Heart left ventricle (tissue), 16 donors: Measurements from ENCODE around the gene INPP5K. TPM values are rescaled to one million over a fixed set of nuclear protein-coding genes. Genes with fewer than 3 reads are reported as not detected.

Experiments
- ATAC-seq, 4 donors: fragments of 200-7000 bp; cut with Tn5 transposase; one replicate each; pipeline ENCODE4 v1.9.1; 2020 to 2022; ENCODE audit warnings: moderate library complexity in 4 of 4, mild to moderate bottlenecking in 3 of 4, moderate number of reproducible peaks in 1 of 4
- DNase-seq, 5 donors: peaks; one replicate each; pipeline ENCODE4 v3.0.0-alpha.2; 2020
- H3K27ac ChIP-seq, 12 donors: fragments of 200-600 bp; sonication (generic) in 4 of 12; one replicate each; pipeline versions ENCODE4 v1.5.0 to v1.8.0; 2016 to 2022; ENCODE audit warnings: mild to moderate bottlenecking in 2 of 12
- H3K27me3 ChIP-seq, 9 donors: fragments of 200-600 bp; sonication (generic) in 2 of 9; one replicate each; pipeline versions ENCODE4 v1.5.1 to v1.8.0; 2016 to 2022; ENCODE audit warnings: mild to moderate bottlenecking in 3 of 9
- H3K36me3 ChIP-seq, 9 donors: fragments of 200-600 bp; sonication (generic) in 2 of 9; one replicate each; pipeline versions ENCODE4 v1.5.0 to v1.8.0; 2018 to 2022; ENCODE audit warnings: mild to moderate bottlenecking in 2 of 9
- H3K4me1 ChIP-seq, 12 donors: fragments of 200-600 bp; sonication (generic) in 4 of 12; one replicate each; pipeline versions ENCODE4 v1.5.0 to v1.8.0; 2016 to 2022; ENCODE audit warnings: mild to moderate bottlenecking in 3 of 12
- H3K4me3 ChIP-seq, 12 donors: fragments of 200-600 bp; sonication (generic) in 4 of 12; one replicate each; pipeline versions ENCODE4 v1.5.0 to v1.8.0; 2017 to 2022; ENCODE audit warnings: mild to moderate bottlenecking in 9 of 12, moderate library complexity in 4 of 12
- H3K9me3 ChIP-seq, 12 donors: fragments of 200-600 bp; sonication (generic) in 4 of 12; one replicate each; pipeline versions ENCODE4 v1.5.0 to v1.8.0; 2016 to 2022; ENCODE audit warnings: mild to moderate bottlenecking in 1 of 12
- POLR2A ChIP-seq, 2 donors: fragments of 450-650 bp; IDR thresholded peaks; one replicate each; pipeline ENCODE4 v1.6.1; 2017; ENCODE audit warnings: antibody characterized with exemption in 2 of 2, mild to moderate bottlenecking in 2 of 2, moderate library complexity in 2 of 2
- WGBS, 4 donors: extraction: QIAGEN DNeasy Blood & Tissue Kit in 2 of 4; methylation state at CpG; one replicate each; pipeline versions ENCODE4 v1.1.5 to v1.1.7; 2013 to 2018; 5-methylcytosine and 5-hydroxymethylcytosine counted together
- intact Hi-C, 10 donors: fragments of 100-400 bp; cut with DNase I; formaldehyde crosslinking; loops; one replicate each; pipeline versions ENCODE4 v1.11.1 to v1.14.2; 2022
- polyA plus RNA-seq, 2 donors: library from polyadenylated mRNA; stranded (reverse); fragments of 200-250 nt; gene quantifications; one replicate each; pipeline ENCODE4 v1.2.3, GENCODE V29; 2013
- total RNA-seq, 9 donors: library from RNA; depleted of rRNA in 2 of 9; stranded (reverse); fragments of >200 nt in 2 of 9; fragmentation: NEBNext Ultra II Directional in 3 of 9; extraction: Animal tissue kit (Norgen Biotek cat#: 25700) in 3 of 9; gene quantifications; one replicate each; pipeline versions ENCODE4 v1.1.0 to v1.2.4, GENCODE V29; 2016 to 2023
- TF ChIP-seq, protein P1 (sequence below), 12 donors: fragments of 200-600 bp; sonication (generic) in 4 of 12; IDR thresholded peaks; one replicate each; pipeline versions ENCODE4 v1.5.0 to v1.8.0; 2018 to 2022; ENCODE audit warnings: antibody characterized with exemption in 12 of 12, mild to moderate bottlenecking in 5 of 12
- donor health status: ischemic (EF 13 %, LVEDD 7.1; RV severe dilation, severe dysfunction).
- donor health status: healthy with polysubstance abuse.
- donor health status: DM: no; HTN: yes; CAD: no.
- donor health status: DM: no; HTN: no; CAD: no.
- donor health status: ischemic (EF 25% LVEDD 6.9; RV normal size, moderate dysfunction).
- donor health status: ischemic (EF 25% LVEDD 5.7; RV mildly dilated, moderate dysfunction).
- donor health status: healthy.
- donor health status: DM: yes; HTN: yes; CAD: no.
- donor health status: ischemic (EF 35%, LVEDD 5.7; RV mildly dilated, moderate dysfunction).
- donor health status: nonischemic (EF 11% LVEDD 7.7; RV severe dilation, severe dysfunction).
- donor health status: DM: yes; HTN: yes; CAD: no.
- donor health status: PGD.
- donor health status: ischemic (EF 29% LVEDD 5.4; RV normal size, mild dysfunction).
- donor health status: nonischemic (EF 23%, LVEDD 6.1; RV moderate dilation, normal function).

Gene INPP5K
- total and polyA plus RNA-seq, 11 donors, result 21.9 to 128 (median 33.4) TPM

DNA sequence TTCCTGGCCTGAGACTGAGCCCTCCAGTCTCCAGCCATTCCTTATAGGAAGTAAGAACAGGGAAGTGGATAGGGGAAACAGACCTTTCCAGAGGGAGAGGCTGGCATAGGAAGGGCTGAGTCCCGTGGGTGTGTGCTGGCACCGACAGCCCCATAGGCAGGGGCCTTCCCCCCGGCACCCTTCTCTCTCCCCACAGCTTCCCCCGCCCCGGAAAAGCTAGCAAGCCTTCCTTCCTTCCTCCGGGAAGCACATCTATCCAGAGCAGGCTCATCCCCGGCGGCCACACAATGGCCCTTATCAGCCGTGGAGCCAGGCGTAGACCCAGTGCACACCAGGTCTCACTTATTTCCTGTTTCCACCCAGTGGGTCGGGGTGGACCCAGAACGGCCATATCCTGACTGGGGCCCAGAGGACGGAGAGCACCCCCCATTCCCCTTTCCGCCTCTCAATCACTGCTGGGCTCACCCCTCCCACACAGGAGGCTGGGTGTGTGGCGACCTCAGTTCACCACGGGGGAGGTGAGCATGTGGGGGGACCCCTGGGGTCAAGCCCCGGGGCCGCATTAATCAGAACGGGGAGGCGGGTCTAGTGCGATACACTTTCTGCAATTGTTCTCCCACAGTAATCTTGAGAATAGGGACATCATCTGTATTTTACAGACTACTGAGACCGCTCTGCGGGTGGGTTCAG lies 23.0 kb downstream of the INPP5K start:
- no peaks in the 10 kb centered on the region for H3K27me3 ChIP-seq
- H3K36me3 ChIP-seq, result peaks cover 0 to 38% (median 24%) of the 10 kb centered on the region in 9 donors
- peak overlapping the region in 10 of 12 donors; percentile 59 to 86 (median 79) for H3K4me3 ChIP-seq
- H3K27ac ChIP-seq, result peak overlapping the region; percentile 86 to 100 (median 99)
- no peaks in the 10 kb centered on the region for H3K9me3 ChIP-seq
- peak; percentile 66 to 83 (median 72) for DNase-seq
- H3K4me1 ChIP-seq, result peaks cover 13 to 90% (median 71%) of the 10 kb centered on the region in 12 donors
- no peak for TF ChIP-seq POLR2A (IDR thresholded peaks at IDR 0.05)
- TF ChIP-seq, protein P1, sequence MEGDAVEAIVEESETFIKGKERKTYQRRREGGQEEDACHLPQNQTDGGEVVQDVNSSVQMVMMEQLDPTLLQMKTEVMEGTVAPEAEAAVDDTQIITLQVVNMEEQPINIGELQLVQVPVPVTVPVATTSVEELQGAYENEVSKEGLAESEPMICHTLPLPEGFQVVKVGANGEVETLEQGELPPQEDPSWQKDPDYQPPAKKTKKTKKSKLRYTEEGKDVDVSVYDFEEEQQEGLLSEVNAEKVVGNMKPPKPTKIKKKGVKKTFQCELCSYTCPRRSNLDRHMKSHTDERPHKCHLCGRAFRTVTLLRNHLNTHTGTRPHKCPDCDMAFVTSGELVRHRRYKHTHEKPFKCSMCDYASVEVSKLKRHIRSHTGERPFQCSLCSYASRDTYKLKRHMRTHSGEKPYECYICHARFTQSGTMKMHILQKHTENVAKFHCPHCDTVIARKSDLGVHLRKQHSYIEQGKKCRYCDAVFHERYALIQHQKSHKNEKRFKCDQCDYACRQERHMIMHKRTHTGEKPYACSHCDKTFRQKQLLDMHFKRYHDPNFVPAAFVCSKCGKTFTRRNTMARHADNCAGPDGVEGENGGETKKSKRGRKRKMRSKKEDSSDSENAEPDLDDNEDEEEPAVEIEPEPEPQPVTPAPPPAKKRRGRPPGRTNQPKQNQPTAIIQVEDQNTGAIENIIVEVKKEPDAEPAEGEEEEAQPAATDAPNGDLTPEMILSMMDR (IDR thresholded peaks at IDR 0.05), result no peak
- 30 to 49% (median 41%) methylated on average over 14 to 23 of the region's 23 CpGs for WGBS, 4 donors
- peak; percentile 5 to 57 (median 16) for ATAC-seq
- intact Hi-C loops, result loop anchor here in 6 of 10 donors (2.0 to 5.0 kb wide), 2 partner anchors 17 to 36 kb away; partner anchors contain the start of gene CRK (in 5 of the 6)

DNA sequence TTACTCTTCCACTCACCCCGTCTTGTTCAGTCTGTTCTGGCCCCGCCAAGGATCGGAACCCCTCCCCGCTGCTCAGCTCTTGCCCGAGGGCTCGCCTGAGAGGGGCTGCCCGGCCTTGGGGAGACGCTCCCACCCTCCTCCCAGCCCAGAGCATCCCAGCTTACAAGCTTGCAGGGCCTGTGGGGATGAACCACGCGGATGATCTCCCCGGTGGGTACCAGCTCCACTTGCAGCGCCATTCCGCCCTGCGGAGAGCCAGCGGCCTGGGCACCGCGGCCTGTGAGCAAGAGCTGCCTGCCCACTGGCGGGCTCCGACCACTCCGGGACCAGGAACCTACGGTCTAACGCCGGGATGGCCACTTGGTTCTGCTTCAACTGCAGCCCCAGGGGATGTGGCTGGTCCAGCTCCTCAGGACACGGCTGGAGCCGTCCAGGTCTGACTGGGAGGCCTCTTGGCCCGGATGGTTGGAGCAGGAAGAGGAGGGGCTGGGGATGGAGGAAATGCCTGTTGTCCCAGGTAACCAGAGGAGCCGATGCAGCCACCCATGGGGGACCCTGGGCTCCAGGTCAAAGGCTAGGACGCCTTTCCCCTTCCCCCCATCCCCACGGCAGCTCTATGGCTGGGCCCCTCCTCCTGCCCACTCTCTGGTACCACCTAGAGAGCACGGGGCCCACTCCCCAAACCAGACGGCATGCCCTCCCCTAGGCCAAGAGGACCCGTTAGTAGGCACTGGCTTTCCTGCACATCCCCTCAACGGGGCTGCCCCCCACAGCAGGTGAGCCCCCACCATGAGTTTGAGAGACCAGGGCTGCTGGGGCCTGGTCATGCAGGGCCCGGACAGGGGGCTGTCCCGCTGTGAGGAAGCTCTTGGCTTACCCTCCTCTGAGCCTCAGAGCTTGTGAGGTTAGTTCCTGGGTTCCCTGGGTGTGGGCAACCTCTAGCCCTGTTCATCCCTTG lies 23.9 kb downstream of the INPP5K start, which contains the start of gene MYO1C:
MYO1C (minus strand) TSS at position 438 of the 958 bp plus-strand sequence; CDS start at position 239, 199 bp downstream.
- Histone ChIP-seq H3K4me3 (peak within 1 kb of the TSS; percentile 37 to 86 (median 76)), H3K36me3 (peaks cover 0 to 29% (median 18%) of the 10 kb centered on the region in 9 donors), H3K4me1 (peaks cover 13 to 89% (median 70%) of the 10 kb centered on the region in 12 donors), H3K27ac (peak within 1 kb of the TSS; percentile 86 to 100 (median 99)), H3K9me3 (no peaks in the 10 kb centered on the region), H3K27me3 (no peaks in the 10 kb centered on the region)
- WGBS, 4 donors, result 41 to 60% (median 49%) methylated on average over 21 to 35 of the region's 35 CpGs
- TF ChIP-seq, protein P1 (IDR thresholded peaks at IDR 0.05), result no peak
- TF ChIP-seq POLR2A (IDR thresholded peaks at IDR 0.05), result no peak
- intact Hi-C loops, result loop anchor here in 6 of 10 donors (1.0 to 5.0 kb wide), 3 partner anchors 18 to 35 kb away; partner anchors contain the start of gene CRK (in 5 of the 6)
- ATAC-seq, result peak in 2 of 4 donors; percentile 2 to 5
- DNase-seq, result peak in 3 of 5 donors; percentile 51 to 67 (median 59)

DNA sequence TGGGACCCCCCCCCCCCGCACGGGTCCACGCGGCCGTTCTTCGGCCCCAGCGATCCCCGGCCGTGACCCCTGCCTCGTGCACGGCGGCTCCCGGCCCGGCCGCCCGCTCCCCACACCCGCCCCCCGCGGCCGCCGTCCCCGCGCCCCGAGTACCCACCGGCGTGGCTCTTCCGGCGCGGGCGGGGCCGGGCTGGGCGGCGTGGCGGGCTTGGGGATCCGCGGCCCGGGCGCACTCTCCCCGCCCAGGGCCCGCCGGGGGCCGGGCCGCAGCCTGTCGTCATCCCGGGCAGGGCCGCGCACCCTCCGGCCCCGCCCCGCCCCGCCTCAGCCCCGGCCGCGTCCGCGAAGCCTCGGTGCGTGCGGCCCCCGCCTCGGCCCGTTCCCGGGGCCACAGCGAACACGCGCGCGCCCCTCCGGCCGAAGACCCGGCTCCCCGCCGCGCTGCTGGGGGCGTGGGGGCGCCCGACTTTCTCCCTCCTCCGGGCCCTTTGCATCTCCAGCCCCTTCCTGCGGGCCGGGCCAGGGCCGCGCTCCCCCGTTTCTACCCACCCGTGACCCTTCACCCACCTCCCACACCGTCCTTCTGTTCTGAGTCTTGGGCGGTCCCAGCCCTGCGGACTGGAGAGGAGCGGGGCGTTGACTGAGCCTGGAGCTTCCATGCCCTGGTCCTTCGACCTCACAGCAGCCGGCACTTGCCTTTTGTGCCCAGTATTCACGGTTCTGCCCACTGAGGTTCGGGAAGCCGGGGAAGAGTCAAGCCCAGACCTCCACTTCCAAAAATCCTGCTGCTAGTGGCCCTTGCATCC lies 24.8 kb downstream of the INPP5K start:
- TF ChIP-seq, protein P1 (IDR thresholded peaks at IDR 0.05), result no peak
- TF ChIP-seq POLR2A (IDR thresholded peaks at IDR 0.05), result peak in 1 of 2 donors; percentile 2
- ATAC-seq, result peak in 3 of 4 donors; percentile 29 to 65 (median 60)
- Histone ChIP-seq H3K9me3 (no peaks in the 10 kb centered on the region), H3K36me3 (peaks cover 0 to 20% (median 14%) of the 10 kb centered on the region in 9 donors), H3K27me3 (no peaks in the 10 kb centered on the region), H3K27ac (peak overlapping the region; percentile 91 to 100 (median 99)), H3K4me3 (peak overlapping the region; percentile 37 to 86 (median 79)), H3K4me1 (peaks cover 13 to 91% (median 75%) of the 10 kb centered on the region in 12 donors)
- DNase-seq, result peak; percentile 82 to 88 (median 82)
- WGBS, 4 donors, result 1 to 6% (median 3%) methylated on average over 25 to 94 of the region's 94 CpGs
- intact Hi-C loops, result loop anchor here in 6 of 10 donors (1.0 to 5.0 kb wide), 4 partner anchors 19 to 35 kb away; partner anchors contain the start of gene CRK (in 6 of the 6)
